RPMI7951 (cell line): ENCODE data around the gene CYP2C18. TPM values are rescaled to one million over a fixed set of nuclear protein-coding genes. Genes with fewer than 3 reads are reported as not detected.
"Not testable (repeated sequence)": the region's sequence is repeated elsewhere in the genome, so short reads cannot be mapped to it uniquely, and the experiment has no call there.

Experiments
- DNase-seq: peaks from one replicate; pipeline ENCODE4 v3.0.0-alpha.2; 2012; ENCODE audit warnings: low read depth
- total RNA-seq: library from RNA; depleted of rRNA; stranded (reverse); fragments of >200 nt; shearing (Covaris generic); gene quantifications from 2 replicates; pipeline ENCODE4 v1.2.3, GENCODE V29; 2014; rRNA removed

The CYP2C18 gene
- not detected in 2 replicates for total RNA-seq

DNA sequence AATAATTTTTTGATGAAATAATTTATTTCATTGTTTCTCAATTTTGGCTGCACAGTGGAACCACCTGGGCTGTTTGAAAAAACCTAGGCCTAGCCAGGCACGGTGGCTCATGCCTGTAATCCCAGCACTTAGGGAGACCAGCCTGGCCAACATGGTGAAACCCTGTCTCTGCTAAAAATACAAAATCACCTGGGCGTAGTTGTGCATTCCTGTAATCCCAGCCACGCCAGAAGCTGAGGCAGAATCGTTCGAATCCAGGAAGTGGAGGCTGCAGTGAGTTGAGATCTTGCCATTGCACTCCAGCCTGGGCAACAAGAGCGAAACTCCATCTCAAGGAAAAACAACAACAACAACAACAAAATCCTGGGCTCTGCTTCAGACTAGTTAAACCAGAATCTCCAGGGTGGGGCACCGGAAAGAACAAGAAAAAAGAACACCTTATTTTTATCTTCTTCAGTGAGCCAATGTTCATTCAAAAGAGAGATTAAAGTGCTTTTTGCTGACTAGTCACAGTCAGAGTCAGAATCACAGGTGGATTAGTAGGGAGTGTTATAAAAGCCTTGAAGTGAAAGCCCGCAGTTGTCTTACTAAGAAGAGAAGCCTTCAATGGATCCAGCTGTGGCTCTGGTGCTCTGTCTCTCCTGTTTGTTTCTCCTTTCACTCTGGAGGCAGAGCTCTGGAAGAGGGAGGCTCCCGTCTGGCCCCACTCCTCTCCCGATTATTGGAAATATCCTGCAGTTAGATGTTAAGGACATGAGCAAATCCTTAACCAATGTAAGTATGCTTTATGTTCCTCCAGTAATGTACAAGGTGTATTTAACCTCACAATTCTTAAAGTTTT is at the start of gene CYP2C18:
Gene CYP2C18, plus strand, starts transcription at position 516 of the 841 bp plus-strand sequence. Its CDS starts 91 bp downstream, at position 607.
- DNase-seq: no peak

GRCh38 chr10:94638097-94638496 is 45.4 kb upstream of the CYP2C18 start:
- not testable (repeated sequence) for DNase-seq

DNA sequence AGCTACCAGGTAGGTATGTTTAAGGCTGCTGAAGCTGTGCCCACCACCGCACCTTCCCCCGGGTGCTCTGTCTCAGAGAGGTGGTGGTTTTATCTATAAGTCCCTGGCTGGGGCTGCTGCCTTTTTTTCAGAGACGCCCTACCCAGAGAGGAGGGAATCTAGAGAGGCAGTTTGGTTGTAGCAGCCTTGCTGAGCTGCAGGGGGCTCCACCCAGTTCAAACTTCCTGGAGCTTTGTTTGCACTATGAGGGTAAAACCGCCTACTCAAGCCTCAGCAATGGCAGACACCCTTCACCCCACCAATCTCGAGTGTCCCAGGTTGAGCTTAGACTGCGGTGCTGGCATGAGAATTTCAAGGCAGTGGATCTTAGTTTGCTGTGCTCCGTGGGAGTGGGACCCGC is 43.6 kb upstream of the CYP2C18 start:
- DNase-seq: no peak

- DNase-seq: no peak
These were observed 43.0 kb upstream of the CYP2C18 start for GRCh38 chr10:94640562-94640961.

GRCh38 chr10:94641480-94641879 is 42.0 kb upstream of the CYP2C18 start:
- DNase-seq: no peak

- no peak for DNase-seq
These were observed 39.2 kb upstream of the CYP2C18 start for GRCh38 chr10:94644352-94644751.

- no peak for DNase-seq
These were observed 38.2 kb upstream of the CYP2C18 start for GRCh38 chr10:94645285-94645684.

DNA sequence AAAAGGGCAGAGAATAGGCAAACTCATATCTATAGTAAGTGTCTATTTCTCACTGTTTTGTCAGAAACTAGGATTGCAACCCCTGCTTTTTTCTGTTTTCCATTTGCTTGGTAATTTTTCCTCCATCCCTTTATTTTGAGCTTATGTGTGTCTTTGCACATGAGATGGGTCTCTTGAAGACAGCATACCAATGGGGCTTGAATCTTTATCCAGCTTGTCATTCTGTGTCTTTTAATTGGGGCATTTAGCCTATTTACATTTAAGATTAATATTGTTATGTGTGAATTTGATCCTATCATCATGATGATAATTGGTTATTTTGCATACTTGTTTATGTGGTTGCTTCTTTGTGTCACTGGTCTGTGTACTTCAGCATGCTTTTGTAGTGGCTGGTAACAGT is 28.3 kb upstream of the CYP2C18 start:
- not testable (repeated sequence) for DNase-seq

DNA sequence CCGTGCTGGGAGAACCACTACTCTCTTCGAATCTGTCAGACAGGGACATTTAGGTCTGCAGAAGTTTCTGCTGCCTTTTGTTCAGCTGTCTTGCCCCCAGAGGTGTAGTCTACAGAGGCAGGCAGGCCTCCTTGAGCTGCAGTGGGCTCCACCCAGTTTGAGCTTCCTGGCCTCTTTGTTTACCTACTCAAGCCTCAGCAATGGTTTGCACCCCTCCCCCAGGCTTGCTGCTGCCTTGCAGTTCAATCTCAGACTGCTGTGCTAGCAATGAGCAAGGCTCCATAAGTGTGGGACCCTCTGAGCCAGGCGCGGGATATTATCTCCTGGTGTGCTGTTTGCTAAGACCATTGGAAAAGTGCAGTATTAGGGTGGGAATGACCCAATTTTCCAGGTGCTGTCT is 20.5 kb upstream of the CYP2C18 start:
- not testable (repeated sequence) for DNase-seq

- no peak for DNase-seq
These were observed 17.0 kb upstream of the CYP2C18 start for GRCh38 chr10:94666391-94667102.

GRCh38 chr10:94673614-94674321 is 9.8 kb upstream of the CYP2C18 start:
- peak; percentile 1 for DNase-seq

DNA sequence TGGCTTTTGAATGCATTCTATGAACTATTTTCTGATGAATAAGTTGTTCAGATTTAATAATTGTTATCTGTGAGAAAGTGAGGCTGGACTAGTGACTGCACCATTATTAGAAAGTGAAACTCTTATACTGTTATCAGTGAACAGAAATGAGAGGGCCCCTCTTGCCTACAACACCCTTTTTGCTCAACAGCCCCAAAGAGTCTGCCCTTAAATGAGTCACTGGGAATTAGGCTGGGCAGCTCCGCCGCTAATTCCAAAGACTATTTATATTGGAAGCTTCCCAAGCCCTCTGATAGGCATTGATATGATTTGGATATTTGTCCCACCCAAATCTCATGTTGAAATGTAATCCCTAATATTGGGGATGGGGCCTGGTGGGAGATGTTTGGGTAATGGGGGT is 7.0 kb upstream of the CYP2C18 start:
- DNase-seq: no peak

- DNase-seq: no peak
These were observed 5.8 kb upstream of the CYP2C18 start for GRCh38 chr10:94677691-94678090.

GRCh38 chr10:94678475-94678874 is 5.1 kb upstream of the CYP2C18 start:
- no peak for DNase-seq

- no peak for DNase-seq
These were observed 3.0 kb upstream of the CYP2C18 start for GRCh38 chr10:94680544-94680943.

DNA sequence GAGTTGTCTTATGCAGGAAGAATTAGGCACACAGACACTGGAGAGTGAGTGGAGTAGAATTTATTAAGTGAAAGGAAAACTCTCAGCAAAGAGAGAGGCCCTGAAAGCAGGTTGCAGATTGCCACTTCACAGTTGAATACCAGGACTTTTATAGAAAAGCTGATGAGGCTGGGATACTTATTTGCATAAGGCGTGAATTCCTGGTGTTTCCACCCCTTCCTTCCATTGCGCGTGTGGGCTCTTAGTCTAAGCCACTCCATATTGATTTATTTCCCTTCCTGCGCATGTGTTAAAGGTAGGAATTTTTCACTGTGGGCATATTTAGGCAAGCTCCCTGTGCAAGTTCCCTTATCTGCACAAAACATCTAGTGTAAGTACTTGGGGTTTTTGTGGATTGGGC is 893 bp upstream of the CYP2C18 start:
- DNase-seq: not testable (repeated sequence)

- no peak for DNase-seq
These were observed 4.2 kb downstream of the CYP2C18 start for GRCh38 chr10:94687625-94688248.

- DNase-seq: no peak
These were observed 22.6 kb downstream of the CYP2C18 start for GRCh38 chr10:94706089-94706488.

- no peak for DNase-seq
These were observed 27.0 kb downstream of the CYP2C18 start for GRCh38 chr10:94710578-94710977.

DNA sequence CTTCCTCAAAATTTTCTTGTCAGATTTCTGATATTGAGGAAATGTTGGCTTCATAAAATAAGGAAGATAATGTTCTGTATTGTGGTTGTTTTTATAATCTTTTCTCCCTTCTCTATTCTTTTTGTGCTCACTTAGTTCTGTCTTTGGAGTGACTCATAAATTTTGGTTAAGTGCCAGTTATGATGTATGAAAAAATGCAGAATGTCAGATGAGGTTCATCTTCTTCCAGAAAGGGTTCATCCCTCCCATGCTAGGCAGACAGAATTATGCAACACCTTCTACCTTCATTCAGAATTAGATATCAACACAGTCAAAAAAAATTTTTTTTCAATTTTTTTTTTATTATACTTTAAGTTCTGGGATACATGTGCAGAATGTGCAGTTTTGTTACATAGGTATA is 42.3 kb downstream of the CYP2C18 start:
- peak; percentile 1 for DNase-seq

DNA sequence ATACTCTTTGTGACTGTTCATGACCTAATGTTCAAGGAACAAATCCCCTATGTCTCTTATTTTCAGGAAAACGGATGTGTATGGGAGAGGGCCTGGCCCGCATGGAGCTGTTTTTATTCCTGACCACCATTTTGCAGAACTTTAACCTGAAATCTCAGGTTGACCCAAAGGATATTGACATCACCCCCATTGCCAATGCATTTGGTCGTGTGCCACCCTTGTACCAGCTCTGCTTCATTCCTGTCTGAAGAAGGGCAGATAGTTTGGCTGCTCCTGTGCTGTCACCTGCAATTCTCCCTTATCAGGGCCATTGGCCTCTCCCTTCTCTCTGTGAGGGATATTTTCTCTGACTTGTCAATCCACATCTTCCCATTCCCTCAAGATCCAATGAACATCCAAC is 51.7 kb downstream of the CYP2C18 start:
- no peak for DNase-seq

DNA sequence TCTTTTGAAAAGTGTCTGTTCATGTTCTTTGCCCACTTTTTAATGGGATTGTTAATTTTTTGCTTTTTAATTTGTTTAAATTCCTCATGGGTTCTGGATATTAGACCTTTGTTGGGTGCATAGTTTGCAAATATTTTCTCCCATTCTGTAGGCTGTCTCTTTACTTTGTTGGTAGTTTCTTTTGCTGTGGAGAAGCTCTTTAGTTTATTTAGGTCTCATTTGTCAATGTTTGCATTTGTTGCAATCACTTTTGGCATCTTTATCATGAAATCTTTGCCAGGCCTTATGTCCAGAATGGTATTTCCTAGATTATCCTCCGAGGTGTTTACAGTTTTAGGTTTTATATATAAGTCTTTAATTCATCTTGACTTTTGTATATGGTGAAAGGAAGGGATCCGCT is 55.1 kb downstream of the CYP2C18 start:
- DNase-seq: no peak
